ENCODE data around the gene CAV1. TPM values are rescaled to one million over a fixed set of nuclear protein-coding genes. Genes with fewer than 3 reads are reported as not detected.
A peak's percentile ranks its signal among the peaks of the same experiment; 100 is the strongest.

Gene CAV1
- total RNA-seq, 1 donor from 2014 or later: 695 TPM

- Histone ChIP-seq H3K36me3 (no peaks in the 10 kb centered on the region), H3K4me1 (peaks cover 16% of the 10 kb centered on the region), H3K4me3 (no peak overlapping the region), H3K27ac (no peak overlapping the region), H3K27me3 (no peaks in the 10 kb centered on the region), H3K9me3 (no peaks in the 10 kb centered on the region)
- intact Hi-C loops (cut with DNase I): loop anchor here (10.0 kb wide), 1 partner anchor 49 kb away; the partner anchor contains the start of gene CAV1
- no peak for TF ChIP-seq CTCF (IDR thresholded peaks at IDR 0.05)
- no peak for DNase-seq
- peak; percentile 17 for ATAC-seq
These were observed 49.4 kb downstream of the CAV1 start for GRCh38 chr7:116574025-116574822.

- intact Hi-C loops (cut with DNase I): loop anchor here (10.0 kb wide), 1 partner anchor 51 kb away; the partner anchor contains the start of gene CAV1
- Histone ChIP-seq H3K4me3 (no peak overlapping the region), H3K9me3 (no peaks in the 10 kb centered on the region), H3K36me3 (no peaks in the 10 kb centered on the region), H3K27me3 (no peaks in the 10 kb centered on the region), H3K27ac (no peak overlapping the region), H3K4me1 (peaks cover 16% of the 10 kb centered on the region)
- DNase-seq (no peak), ATAC-seq (peak; percentile 5)
- TF ChIP-seq CTCF (IDR thresholded peaks at IDR 0.05): no peak
These were observed 51.0 kb downstream of the CAV1 start for GRCh38 chr7:116575853-116576252.

- Histone ChIP-seq H3K27ac (no peak overlapping the region), H3K4me3 (no peak overlapping the region), H3K9me3 (no peaks in the 10 kb centered on the region), H3K4me1 (peaks cover 16% of the 10 kb centered on the region), H3K36me3 (no peaks in the 10 kb centered on the region), H3K27me3 (no peaks in the 10 kb centered on the region)
- ATAC-seq (peak; percentile 51), DNase-seq (no peak)
- intact Hi-C loops (cut with DNase I): loop anchor here (10.0 kb wide), 1 partner anchor 52 kb away; the partner anchor contains the start of gene CAV1
- no peak for TF ChIP-seq CTCF (IDR thresholded peaks at IDR 0.05)
These were observed 51.8 kb downstream of the CAV1 start for GRCh38 chr7:116576350-116577319.

- no peak overlapping the region for H3K4me3 ChIP-seq
- H3K36me3 ChIP-seq: no peaks in the 10 kb centered on the region
- DNase-seq (no peak), ATAC-seq (no peak)
- TF ChIP-seq CTCF (IDR thresholded peaks at IDR 0.05): no peak
- intact Hi-C loops (cut with DNase I): loop anchor here (10.0 kb wide), 1 partner anchor 53 kb away; the partner anchor contains the start of gene CAV1
- H3K4me1 ChIP-seq: peaks cover 16% of the 10 kb centered on the region
- H3K9me3 ChIP-seq: no peaks in the 10 kb centered on the region
- H3K27ac ChIP-seq: no peak overlapping the region
- H3K27me3 ChIP-seq: no peaks in the 10 kb centered on the region
These were observed 52.6 kb downstream of the CAV1 start for GRCh38 chr7:116577320-116577871.

GRCh38 chr7:116578526-116578925 is 53.7 kb downstream of the CAV1 start:
- Histone ChIP-seq H3K36me3 (no peaks in the 10 kb centered on the region), H3K27me3 (no peaks in the 10 kb centered on the region), H3K4me1 (peaks cover 15% of the 10 kb centered on the region), H3K4me3 (no peak overlapping the region), H3K9me3 (no peaks in the 10 kb centered on the region), H3K27ac (no peak overlapping the region)
- DNase-seq (no peak), ATAC-seq (no peak)
- intact Hi-C loops (cut with DNase I): loop anchor here (10.0 kb wide), 1 partner anchor 54 kb away; the partner anchor contains the start of gene CAV1
- TF ChIP-seq CTCF (IDR thresholded peaks at IDR 0.05): no peak

Data from upper lobe of right lung (tissue), 1 donor.